IPS-20b (cell line): ENCODE measurements around the gene APC2.
"Not testable (repeated sequence)": the region's sequence is repeated elsewhere in the genome, so short reads cannot be mapped to it uniquely, and the experiment has no call there.

ENCODE experiments used
- H3K27ac ChIP-seq: one replicate; pipeline ENCODE4 v1.5.1; 2013; ENCODE audit warnings: low read length
- H3K27me3 ChIP-seq: 2 replicates; pipeline ENCODE4 v1.6.1; 2013; ENCODE audit warnings: mild to moderate bottlenecking, low read length, inconsistent platforms; ENCODE audit not compliant: insufficient read depth
- H3K36me3 ChIP-seq: 2 replicates; pipeline ENCODE4 v1.6.1; 2013; ENCODE audit warnings: low read depth, mild to moderate bottlenecking, inconsistent platforms, low read length, moderate library complexity; ENCODE audit not compliant: insufficient read depth
- H3K4me1 ChIP-seq: 2 replicates; pipeline ENCODE4 v1.6.1; 2013; ENCODE audit warnings: mild to moderate bottlenecking, control low read depth, inconsistent platforms, low read length, moderate library complexity; ENCODE audit not compliant: insufficient read depth
- H3K4me3 ChIP-seq: 2 replicates; pipeline ENCODE4 v1.5.1; 2013; ENCODE audit warnings: mild to moderate bottlenecking, low read length, inconsistent platforms
- H3K9ac ChIP-seq: 2 replicates; pipeline ENCODE4 v1.6.1; 2013; ENCODE audit warnings: low read depth, mild to moderate bottlenecking, inconsistent platforms, low read length, moderate library complexity
- H3K9me3 ChIP-seq: 2 replicates; pipeline ENCODE4 v1.6.1; 2013; ENCODE audit warnings: mild to moderate bottlenecking, low read depth, low read length, inconsistent platforms; ENCODE audit not compliant: insufficient read depth

Gene APC2

GRCh38 chr19:1434577-1435060, 15.3 kb upstream of the APC2 start:
- no peak overlapping the region for H3K4me3 ChIP-seq
- H3K36me3 ChIP-seq = peaks cover 50% of the 10 kb centered on the region
- H3K4me1 ChIP-seq = no peaks in the 10 kb centered on the region
- no peak overlapping the region for H3K27ac ChIP-seq
- no peaks in the 10 kb centered on the region for H3K9me3 ChIP-seq
- no peak overlapping the region for H3K9ac ChIP-seq
- H3K27me3 ChIP-seq = no peaks in the 10 kb centered on the region

- no peak overlapping the region for H3K27ac ChIP-seq
- peaks cover 50% of the 10 kb centered on the region for H3K36me3 ChIP-seq
Measured at GRCh38 chr19:1435378-1435989, 14.4 kb upstream of the APC2 start.

GRCh38 chr19:1437609-1438008, 12.3 kb upstream of the APC2 start:
- Histone ChIP-seq H3K9me3 (no peaks in the 10 kb centered on the region), H3K36me3 (peaks cover 57% of the 10 kb centered on the region), H3K4me1 (no peaks in the 10 kb centered on the region), H3K9ac (no peak overlapping the region), H3K27ac (no peak overlapping the region), H3K27me3 (no peaks in the 10 kb centered on the region), H3K4me3 (no peak overlapping the region; the same call in 1 of the 2 replicates)

More at GRCh38 chr19:1435378-1435989, 14.4 kb upstream of the APC2 start:
- Histone ChIP-seq H3K4me3 (no peak overlapping the region), H3K9ac (no peak overlapping the region), H3K9me3 (no peaks in the 10 kb centered on the region), H3K4me1 (no peaks in the 10 kb centered on the region), H3K27me3 (no peaks in the 10 kb centered on the region)

GRCh38 chr19:1438035-1438932, 11.6 kb upstream of the APC2 start, which contains the start of gene RPS15:
TSS of gene RPS15 (plus strand) at chr19:1438396. CDS start at chr19:1438426, 30 bp downstream.
- no peaks in the 10 kb centered on the region for H3K27me3 ChIP-seq
- peak within 1 kb of the TSS; percentile 98 for H3K9ac ChIP-seq
- no peaks in the 10 kb centered on the region for H3K9me3 ChIP-seq
- H3K36me3 ChIP-seq = peaks cover 51% of the 10 kb centered on the region
- H3K4me1 ChIP-seq = no peaks in the 10 kb centered on the region
- peak within 1 kb of the TSS; percentile 96 for H3K4me3 ChIP-seq
- H3K27ac ChIP-seq = peak within 1 kb of the TSS; percentile 84

- Histone ChIP-seq H3K27me3 (no peaks in the 10 kb centered on the region), H3K36me3 (peaks cover 49% of the 10 kb centered on the region), H3K27ac (peak overlapping the region; percentile 84), H3K9me3 (no peaks in the 10 kb centered on the region), H3K4me3 (peak overlapping the region; percentile 96), H3K4me1 (no peaks in the 10 kb centered on the region; the same call in 1 of the 2 replicates), H3K9ac (peak overlapping the region; percentile 98)
Measured at GRCh38 chr19:1438933-1439354, 11.0 kb upstream of the APC2 start.

GRCh38 chr19:1439525-1440417, 10.2 kb upstream of the APC2 start:
- Histone ChIP-seq H3K4me3 (peak overlapping the region; percentile 96), H3K36me3 (peaks cover 41% of the 10 kb centered on the region), H3K9ac (peak overlapping the region; percentile 98)
- H3K27ac ChIP-seq, H3K9me3 ChIP-seq, H3K27me3 ChIP-seq, H3K4me1 ChIP-seq: not testable (repeated sequence)

GRCh38 chr19:1440418-1440801, 9.5 kb upstream of the APC2 start:
- Histone ChIP-seq H3K9me3 (no peaks in the 10 kb centered on the region), H3K4me1 (no peaks in the 10 kb centered on the region; the same call in 1 of the 2 replicates), H3K27ac (no peak overlapping the region), H3K36me3 (peaks cover 39% of the 10 kb centered on the region), H3K4me3 (no peak overlapping the region; the same call in 1 of the 2 replicates), H3K9ac (no peak overlapping the region), H3K27me3 (peaks cover 6% of the 10 kb centered on the region)

GRCh38 chr19:1441022-1441426, 8.9 kb upstream of the APC2 start:
- H3K4me1 ChIP-seq = no peaks in the 10 kb centered on the region; the same call in 1 of the 2 replicates
- H3K9ac ChIP-seq = no peak overlapping the region
- no peak overlapping the region for H3K4me3 ChIP-seq
- no peaks in the 10 kb centered on the region for H3K9me3 ChIP-seq
- H3K36me3 ChIP-seq = peaks cover 35% of the 10 kb centered on the region
- no peak overlapping the region for H3K27ac ChIP-seq
- H3K27me3 ChIP-seq = peaks cover 9% of the 10 kb centered on the region

- Histone ChIP-seq H3K36me3 (peaks cover 35% of the 10 kb centered on the region), H3K4me3 (no peak overlapping the region), H3K9ac (no peak overlapping the region), H3K27ac (no peak overlapping the region), H3K9me3 (no peaks in the 10 kb centered on the region), H3K27me3 (peaks cover 16% of the 10 kb centered on the region), H3K4me1 (no peaks in the 10 kb centered on the region; the same call in 1 of the 2 replicates)
Measured at GRCh38 chr19:1441677-1442438, 8.1 kb upstream of the APC2 start.

- H3K27ac ChIP-seq = no peak overlapping the region
- peaks cover 51% of the 10 kb centered on the region for H3K27me3 ChIP-seq
- H3K9ac ChIP-seq = no peak overlapping the region
Measured at GRCh38 chr19:1445185-1445931, 4.6 kb upstream of the APC2 start.

More at GRCh38 chr19:1445185-1445931, 4.6 kb upstream of the APC2 start:
- Histone ChIP-seq H3K9me3 (no peaks in the 10 kb centered on the region), H3K4me1 (no peaks in the 10 kb centered on the region; the same call in 1 of the 2 replicates), H3K36me3 (peaks cover 24% of the 10 kb centered on the region), H3K4me3 (peak overlapping the region; percentile 53; the same call in 1 of the 2 replicates)
